ENCODE data around the gene KISS1.
"Not testable (repeated sequence)": the region's sequence is repeated elsewhere in the genome, so short reads cannot be mapped to it uniquely, and the experiment has no call there.

Gene KISS1

GRCh38 chr1:204237515-204237914, 41.2 kb upstream of the KISS1 start:
- not testable (repeated sequence) for H3K79me2 ChIP-seq; H3K36me3 ChIP-seq (ENCODE audit: control insufficient read depth, insufficient read depth, low read length); H3K9me3 ChIP-seq (ENCODE audit: control insufficient read depth, low read length); H3K27ac ChIP-seq; H3K4me3 ChIP-seq (ENCODE audit: low read depth, low read length); H2AFZ ChIP-seq; H3K4me2 ChIP-seq (ENCODE audit: low read length); H3K27me3 ChIP-seq (ENCODE audit: control insufficient read depth, insufficient read depth, low read length); H3K9ac ChIP-seq; H3K4me1 ChIP-seq

GRCh38 chr1:204232526-204232925, 36.2 kb upstream of the KISS1 start:
- no peak overlapping the region for H2AFZ ChIP-seq
- no peaks in the 10 kb centered on the region for H3K27me3 ChIP-seq (ENCODE audit: control insufficient read depth, insufficient read depth, low read length)
- H3K4me1 ChIP-seq = no peaks in the 10 kb centered on the region
- H3K9me3 ChIP-seq (ENCODE audit: control insufficient read depth, low read length) = no peaks in the 10 kb centered on the region
- no peak for TF ChIP-seq CTCF (IDR thresholded peaks at IDR 0.05)
- no peak overlapping the region for H3K9ac ChIP-seq
- no peaks in the 10 kb centered on the region for H3K79me2 ChIP-seq
- no peak overlapping the region for H3K4me2 ChIP-seq (ENCODE audit: low read length)
- no peaks in the 10 kb centered on the region for H3K36me3 ChIP-seq (ENCODE audit: control insufficient read depth, insufficient read depth, low read length)
- no peak overlapping the region for H3K27ac ChIP-seq
- no peak overlapping the region for H3K4me3 ChIP-seq (ENCODE audit: low read depth, low read length)

GRCh38 chr1:204230211-204230610, 33.9 kb upstream of the KISS1 start:
- TF ChIP-seq CTCF (IDR thresholded peaks at IDR 0.05) = no peak
- Histone ChIP-seq H3K4me1 (no peaks in the 10 kb centered on the region), H3K4me2 (ENCODE audit: low read length) (no peak overlapping the region), H3K36me3 (ENCODE audit: control insufficient read depth, insufficient read depth, low read length) (no peaks in the 10 kb centered on the region), H3K9me3 (ENCODE audit: control insufficient read depth, low read length) (no peaks in the 10 kb centered on the region), H3K27me3 (ENCODE audit: control insufficient read depth, insufficient read depth, low read length) (no peaks in the 10 kb centered on the region), H2AFZ (no peak overlapping the region), H3K27ac (no peak overlapping the region), H3K4me3 (ENCODE audit: low read depth, low read length) (no peak overlapping the region), H3K79me2 (no peaks in the 10 kb centered on the region), H3K9ac (no peak overlapping the region)

- Histone ChIP-seq H2AFZ (no peak overlapping the region), H3K36me3 (ENCODE audit: control insufficient read depth, insufficient read depth, low read length) (no peaks in the 10 kb centered on the region), H3K9me3 (ENCODE audit: control insufficient read depth, low read length) (no peaks in the 10 kb centered on the region), H3K4me2 (ENCODE audit: low read length) (no peak overlapping the region), H3K79me2 (no peaks in the 10 kb centered on the region), H3K9ac (no peak overlapping the region), H3K27me3 (ENCODE audit: control insufficient read depth, insufficient read depth, low read length) (no peaks in the 10 kb centered on the region), H3K4me1 (no peaks in the 10 kb centered on the region), H3K27ac (no peak overlapping the region), H3K4me3 (ENCODE audit: low read depth, low read length) (no peak overlapping the region)
- no peak for TF ChIP-seq CTCF (IDR thresholded peaks at IDR 0.05)
These were observed 32.6 kb upstream of the KISS1 start for GRCh38 chr1:204228896-204229295.

GRCh38 chr1:204227996-204228785, 31.9 kb upstream of the KISS1 start:
- Histone ChIP-seq H3K27ac (no peak overlapping the region), H2AFZ (no peak overlapping the region), H3K27me3 (ENCODE audit: control insufficient read depth, insufficient read depth, low read length) (no peaks in the 10 kb centered on the region), H3K4me1 (no peaks in the 10 kb centered on the region), H3K4me2 (ENCODE audit: low read length) (no peak overlapping the region), H3K4me3 (ENCODE audit: low read depth, low read length) (no peak overlapping the region), H3K36me3 (ENCODE audit: control insufficient read depth, insufficient read depth, low read length) (no peaks in the 10 kb centered on the region), H3K9ac (no peak overlapping the region), H3K9me3 (ENCODE audit: control insufficient read depth, low read length) (no peaks in the 10 kb centered on the region), H3K79me2 (no peaks in the 10 kb centered on the region)
- TF ChIP-seq CTCF (IDR thresholded peaks at IDR 0.05) = no peak

Data from parathyroid adenoma (tissue), 2 donors.